GM21576 (cell line): Measurements from ENCODE around the gene DTNBP1.
"Not testable (repeated sequence)": the region's sequence is repeated elsewhere in the genome, so short reads cannot be mapped to it uniquely, and the experiment has no call there.

Source experiments
- ATAC-seq: cut with Tn5 transposase; IDR thresholded peaks from one replicate; pipeline ENCODE4 v1.9.1; 2021; ENCODE audit warnings: mild to moderate bottlenecking, moderate library complexity; ENCODE audit not compliant: unreplicated experiment

The DTNBP1 gene

DNA sequence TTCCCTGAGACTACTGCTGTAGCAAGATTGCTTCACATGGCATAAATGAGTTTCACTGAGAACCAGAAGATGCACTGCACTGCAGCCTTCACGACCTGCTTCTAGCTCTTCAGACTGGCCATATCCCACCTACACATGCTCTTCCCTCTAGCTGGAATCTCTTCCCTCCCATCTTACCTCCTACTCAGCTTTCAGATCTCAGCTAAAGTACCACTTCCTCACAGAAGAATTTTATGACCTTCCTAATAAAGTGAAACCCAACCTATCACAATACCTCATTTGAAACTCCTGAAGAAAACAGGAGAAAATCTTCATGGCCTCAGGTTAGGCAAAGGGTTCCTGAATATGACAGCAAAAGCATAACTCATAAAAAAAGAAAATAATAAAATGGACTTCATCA lies 99.9 kb downstream of the DTNBP1 start:
- ATAC-seq = no peak

DNA sequence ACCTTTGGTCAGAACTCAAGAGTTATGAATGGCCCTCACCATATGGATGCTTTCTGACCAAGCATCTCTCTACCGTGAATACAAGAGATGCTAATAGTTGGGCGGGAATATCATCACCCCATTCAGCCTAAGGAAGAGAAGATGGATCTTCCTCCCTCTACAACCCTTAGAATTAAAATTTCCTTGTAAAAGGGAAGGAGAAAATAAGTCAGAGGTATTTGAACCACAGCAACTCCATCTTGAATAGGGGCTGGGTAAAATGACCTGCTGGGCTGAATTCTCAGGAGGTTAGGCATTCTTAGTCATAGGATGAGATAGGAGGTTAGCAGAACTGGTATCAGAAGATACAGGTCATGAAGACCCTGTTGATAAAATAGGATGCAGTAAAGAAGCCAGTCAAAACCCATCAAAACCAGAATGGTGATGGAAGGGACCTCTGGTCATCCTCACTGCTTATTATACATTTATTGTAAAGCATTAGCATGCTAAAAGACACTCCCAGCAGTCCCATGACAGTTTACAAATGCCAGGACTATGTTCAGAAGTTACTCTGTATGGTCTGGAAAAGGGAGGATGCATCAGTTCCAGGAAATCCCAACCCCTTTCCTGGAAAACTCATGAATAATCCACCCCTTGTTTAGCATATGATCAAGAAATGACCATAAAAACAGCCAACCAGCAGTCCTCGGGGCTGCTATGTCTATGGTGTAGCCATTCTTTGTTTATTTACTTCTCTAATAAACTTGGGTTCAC lies 101.2 kb downstream of the DTNBP1 start:
- no peak for ATAC-seq

DNA sequence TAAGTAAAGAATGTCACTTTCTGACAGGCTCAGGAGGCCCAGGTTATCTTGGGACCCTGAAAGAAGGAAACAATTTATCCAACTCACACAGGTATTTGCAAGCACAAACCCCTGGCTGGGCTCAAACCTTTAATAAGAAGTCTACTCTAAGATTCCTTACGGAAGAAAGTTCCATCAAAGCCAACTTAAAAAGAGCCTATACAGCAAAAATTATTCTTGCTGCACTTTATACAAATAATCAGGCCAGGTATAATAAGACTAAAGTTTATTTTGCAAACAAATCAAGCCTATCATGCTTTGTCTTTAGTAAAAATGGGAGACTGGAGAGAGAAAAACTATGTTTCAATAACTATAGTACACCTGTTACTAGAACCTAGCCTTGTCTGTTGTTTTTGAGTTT lies 102.1 kb downstream of the DTNBP1 start:
- no peak for ATAC-seq

DNA sequence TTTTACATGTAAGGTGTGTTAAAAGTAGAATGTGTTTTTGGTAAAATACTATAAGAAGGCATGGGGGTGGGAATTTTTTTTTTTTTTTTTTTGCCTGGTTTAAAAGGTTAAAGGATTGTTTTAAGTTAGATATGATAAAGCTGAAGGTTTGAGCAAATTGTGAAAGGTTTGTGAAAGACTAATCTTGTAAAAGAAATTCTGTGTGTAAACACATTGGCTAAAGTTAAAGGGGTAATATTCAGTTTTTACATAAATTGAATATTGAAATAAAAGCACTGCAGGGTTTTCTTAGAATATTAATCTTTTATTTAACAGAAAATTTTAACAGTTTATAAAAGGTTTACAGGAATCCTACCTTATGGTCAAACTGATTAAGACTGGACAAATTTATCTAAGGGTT lies 105.7 kb downstream of the DTNBP1 start:
- no peak for ATAC-seq

DNA sequence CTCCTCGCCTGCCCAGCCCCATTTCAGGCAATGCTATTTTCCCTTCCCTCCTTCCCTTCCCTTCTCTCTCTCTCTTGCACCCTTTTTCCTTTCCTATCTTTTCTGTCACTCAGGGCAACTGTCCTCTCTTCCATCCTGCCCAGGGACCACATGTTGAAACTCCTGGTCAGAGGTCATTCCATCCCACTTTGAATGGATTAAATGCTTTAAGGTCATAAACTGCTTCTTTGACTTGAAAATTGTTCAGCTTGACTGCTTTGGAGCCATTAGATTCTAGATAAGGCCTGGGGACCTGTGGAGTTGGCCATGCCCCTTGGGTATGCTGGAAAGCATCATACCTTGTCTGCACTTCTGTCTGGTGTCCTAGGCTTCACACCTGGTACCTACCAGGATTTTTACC lies 106.1 kb downstream of the DTNBP1 start:
- ATAC-seq = no peak

DNA sequence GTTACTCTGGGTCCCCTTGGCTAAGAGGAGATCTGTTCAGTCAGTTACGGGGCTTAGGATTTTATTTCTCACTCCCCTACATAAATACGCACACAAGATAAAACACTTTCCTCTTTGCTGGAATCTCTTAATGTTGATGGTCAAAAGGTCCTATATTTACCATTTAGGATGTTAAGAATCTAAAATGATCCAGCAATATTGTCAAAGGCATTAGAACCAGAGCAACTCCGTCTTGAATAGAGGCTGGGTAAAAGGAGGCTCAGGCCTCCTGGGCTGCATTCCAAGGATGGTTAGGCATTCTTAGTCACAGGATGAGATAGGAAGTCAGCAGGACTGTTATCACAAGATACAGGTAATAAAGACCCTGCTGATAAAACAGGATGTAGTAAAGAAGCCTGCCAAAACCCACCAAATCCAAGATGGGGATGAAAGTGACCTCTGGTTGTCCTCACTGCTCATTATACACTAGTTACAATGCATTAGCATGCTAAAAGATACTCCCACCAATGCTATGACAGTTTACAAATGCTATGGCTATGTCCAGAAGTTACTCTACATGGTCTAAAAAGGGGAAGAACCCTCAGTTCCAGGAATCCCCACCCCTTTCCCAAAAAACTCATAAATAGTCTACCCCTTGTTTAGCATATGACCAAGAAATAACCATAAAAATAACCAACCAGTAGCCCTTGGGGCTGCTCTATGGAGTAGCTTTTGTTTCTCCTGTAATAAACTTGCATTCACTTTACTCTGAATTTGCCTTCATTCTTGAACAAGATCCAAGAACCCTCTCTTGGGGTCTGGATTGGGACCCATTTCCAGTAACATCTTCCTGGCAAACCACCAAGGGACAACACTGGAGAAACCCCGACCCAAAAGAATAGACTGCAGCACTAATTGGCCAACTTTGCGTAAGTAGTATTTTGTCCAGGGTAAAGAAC lies 107.5 kb downstream of the DTNBP1 start:
- no peak for ATAC-seq

DNA sequence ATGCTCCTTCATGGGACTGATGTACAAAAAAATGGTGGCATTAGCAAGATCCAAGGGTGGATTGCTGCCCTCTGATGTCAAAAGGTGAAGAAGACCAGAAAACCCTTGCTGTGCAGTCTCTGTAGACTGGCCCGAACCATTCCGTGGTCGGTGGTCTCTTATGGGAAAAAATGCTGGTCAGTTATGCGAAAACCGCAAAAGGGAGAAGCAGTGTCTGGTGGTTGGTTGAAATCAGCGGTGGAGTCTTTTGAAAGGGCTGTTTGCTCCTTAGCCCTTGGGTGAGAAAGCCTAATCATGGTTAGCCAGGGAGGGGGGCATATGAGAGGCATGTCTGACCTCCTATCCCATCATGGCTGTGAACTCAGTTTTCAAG lies 108.1 kb downstream of the DTNBP1 start:
- no peak for ATAC-seq

DNA sequence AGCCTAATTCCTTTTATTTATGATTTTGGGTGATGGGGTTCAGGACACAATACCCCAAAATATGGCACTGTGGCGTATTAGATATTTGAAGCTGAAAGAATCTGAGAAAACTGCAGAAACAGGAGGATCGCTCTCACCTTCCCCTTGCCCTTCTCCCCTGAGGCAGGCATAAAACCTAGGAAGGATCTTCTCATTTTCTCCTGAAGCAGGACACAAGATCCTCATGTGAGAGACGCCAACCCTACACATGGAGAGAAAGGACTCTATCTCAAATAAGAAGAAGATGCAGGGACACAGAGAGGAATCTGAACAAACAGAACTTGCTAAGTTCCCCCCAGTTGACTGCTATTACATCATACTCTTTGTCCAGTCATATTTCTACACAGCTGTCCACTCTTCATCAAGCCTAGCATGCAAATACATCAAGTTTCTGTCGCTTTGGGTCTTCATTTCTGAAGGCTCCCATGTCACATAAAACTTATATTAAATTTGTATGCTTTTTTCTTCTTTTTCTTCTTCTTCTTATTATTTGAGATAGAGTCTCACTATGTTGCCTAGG lies 109.0 kb downstream of the DTNBP1 start:
- no peak for ATAC-seq

DNA sequence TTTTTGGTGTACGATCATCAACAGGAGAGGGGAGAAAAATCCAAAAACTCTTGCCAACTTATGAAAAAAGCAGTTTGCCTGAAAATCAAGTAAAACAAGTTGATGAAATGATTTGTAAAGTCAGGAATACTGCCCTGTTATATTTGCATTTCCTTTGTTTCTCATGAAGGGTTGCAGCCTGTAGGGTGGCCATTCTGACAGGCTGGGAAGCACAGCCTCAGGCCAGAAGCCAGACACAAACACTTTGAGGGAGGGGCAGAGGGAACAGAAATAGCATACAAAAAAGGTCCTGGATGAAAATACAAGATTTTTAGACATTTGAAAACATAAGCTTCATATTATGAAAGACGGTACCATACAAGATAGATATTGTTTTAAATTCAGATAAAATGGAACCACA lies 109.8 kb downstream of the DTNBP1 start:
- ATAC-seq = no peak

DNA sequence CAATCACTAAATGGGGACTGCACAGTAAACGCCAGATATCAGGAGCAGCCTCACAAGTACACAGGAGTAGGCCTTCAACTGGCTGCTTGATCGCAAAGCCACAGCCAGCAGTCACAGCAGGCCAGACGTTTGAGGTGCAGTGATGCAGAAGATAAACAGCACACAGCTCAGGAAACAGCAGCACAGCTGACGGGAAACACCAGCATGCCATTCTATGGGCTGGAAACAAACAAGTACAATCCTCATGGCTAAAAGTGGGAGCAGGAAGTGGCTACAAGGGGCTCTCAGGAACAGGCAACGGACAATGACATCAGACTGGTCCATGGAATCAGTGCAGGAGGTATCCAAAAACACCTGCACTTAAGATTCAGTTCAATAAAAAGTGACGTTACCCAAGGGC lies 111.0 kb downstream of the DTNBP1 start:
- ATAC-seq = no peak

DNA sequence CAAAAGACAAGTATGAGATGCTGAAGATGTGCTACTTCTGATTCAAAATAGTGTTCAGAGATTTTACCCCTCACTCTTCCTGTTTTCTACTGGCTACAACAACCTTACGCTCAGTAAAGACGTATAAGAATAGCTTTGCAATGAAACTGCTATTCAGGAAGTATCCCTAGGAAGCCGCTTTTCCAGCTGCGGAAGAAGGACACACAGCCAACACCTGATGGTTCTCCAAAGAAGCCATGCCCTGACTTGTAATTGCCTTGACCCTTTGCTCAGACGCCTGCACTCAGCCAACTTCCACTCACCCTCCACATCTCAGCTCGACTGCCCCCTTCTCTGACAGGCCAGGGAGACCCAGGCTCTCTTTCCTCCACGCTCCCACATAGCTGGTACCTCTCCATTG lies 111.6 kb downstream of the DTNBP1 start:
- no peak for ATAC-seq

DNA sequence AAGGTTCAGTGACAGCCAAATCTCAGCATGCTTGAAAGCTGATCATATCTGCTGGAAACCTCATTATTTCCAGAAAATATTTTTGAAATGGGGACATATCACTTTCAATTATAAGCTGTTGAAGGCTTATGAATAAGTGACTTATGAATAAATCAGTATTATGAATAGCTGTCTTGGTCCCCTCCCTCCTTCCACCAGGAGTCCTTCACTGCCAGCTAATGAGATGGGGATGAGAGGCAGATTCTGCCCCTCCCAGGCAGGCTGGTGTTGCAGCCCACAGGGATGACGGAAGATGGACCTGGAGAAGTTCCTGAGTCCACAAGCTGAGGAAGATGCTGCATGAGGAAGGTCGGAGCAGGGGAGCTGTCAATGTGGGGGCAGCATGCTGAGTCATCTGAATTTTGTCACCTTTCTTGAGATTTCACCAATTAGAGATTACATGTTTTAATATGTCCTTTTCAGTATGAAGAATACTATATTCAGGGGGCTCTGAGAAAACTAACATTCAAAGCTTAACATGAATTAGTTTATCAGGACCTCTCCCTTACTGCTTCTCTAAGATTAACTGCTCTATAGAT lies 112.2 kb downstream of the DTNBP1 start:
- no peak for ATAC-seq

DNA sequence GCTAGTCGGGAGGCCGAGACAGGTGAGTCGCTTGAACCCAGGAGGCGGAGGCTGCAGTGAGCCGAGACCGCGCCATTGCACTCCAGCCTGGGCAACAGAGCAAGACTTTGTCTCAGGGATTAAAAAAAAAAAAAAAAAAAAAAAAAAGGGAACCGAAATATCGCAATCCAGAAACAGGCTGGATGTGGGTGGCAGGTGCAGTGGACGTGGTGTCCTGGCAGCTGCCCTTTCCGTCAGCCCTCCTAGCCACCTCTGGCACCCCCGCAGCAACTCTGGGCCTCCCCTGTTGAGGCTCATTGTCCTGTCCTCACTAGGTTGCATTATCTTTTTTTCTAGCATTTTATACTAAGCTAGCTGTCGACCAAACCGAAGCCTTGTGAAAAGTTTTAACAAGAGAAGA lies 113.5 kb downstream of the DTNBP1 start:
- ATAC-seq = no peak

DNA sequence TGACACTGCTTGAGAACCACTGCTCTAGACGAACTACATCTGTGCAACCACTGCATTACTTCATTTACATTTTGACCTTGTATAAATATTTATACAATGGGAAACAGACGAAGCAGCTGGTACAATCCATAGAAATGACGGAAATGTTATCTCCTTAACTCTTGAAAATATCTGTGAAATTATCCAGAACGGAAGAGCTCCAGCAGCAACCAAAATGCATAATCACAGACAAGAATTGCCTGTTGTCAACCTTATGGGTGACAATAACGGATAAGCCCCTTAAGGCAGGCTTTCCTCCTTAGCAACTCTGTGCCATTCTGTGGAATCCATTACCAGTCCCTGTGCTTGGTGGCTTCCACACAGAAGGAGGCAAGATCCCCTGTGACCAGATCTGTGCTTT lies 115.4 kb downstream of the DTNBP1 start:
- ATAC-seq = no peak

DNA sequence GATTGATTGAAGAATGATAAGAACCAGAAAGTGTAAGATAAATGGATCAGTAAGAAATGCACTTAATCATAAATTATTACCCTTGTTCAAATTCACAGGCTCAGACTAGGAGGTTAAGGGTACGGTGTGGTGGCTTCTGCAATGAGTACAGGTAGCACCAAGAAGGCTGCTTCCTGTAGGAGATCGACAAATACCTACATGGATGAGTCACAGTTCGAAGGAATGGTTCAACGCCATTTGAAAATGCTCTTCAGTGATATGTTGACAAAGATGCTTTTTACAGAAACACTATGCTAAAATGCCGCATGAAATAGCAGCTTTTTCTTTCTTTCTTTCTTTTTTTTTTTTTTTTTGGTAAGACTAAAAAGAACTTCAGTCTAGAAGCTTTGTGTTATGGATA lies 116.2 kb downstream of the DTNBP1 start:
- ATAC-seq = no peak

DNA sequence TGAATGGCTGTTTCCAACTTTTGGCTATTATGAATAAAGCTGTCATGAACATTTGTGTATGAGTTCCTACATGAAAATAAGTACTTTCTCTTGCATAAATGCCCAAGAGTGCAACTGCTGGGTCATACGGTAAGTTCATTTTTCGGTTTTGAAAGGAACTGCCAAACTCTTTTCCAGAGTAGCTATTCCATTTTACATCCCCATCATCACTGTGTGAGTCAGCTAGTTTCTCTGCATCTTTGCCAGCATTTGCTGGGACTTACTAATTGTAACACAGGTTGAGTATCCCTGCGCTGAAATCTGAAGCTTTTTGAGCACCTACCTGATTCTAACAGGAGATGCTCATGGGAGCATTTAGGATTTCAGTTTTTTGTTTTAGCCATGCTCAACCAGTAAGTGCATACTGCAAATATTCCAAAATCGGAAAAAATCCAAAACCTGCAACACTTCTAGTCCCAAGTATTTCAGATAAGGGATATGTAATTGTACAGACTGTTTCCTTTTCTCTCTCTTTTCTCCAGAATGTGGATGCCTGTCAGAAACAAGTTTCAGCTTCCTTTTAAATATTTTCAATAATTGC lies 118.4 kb downstream of the DTNBP1 start:
- ATAC-seq = no peak

DNA sequence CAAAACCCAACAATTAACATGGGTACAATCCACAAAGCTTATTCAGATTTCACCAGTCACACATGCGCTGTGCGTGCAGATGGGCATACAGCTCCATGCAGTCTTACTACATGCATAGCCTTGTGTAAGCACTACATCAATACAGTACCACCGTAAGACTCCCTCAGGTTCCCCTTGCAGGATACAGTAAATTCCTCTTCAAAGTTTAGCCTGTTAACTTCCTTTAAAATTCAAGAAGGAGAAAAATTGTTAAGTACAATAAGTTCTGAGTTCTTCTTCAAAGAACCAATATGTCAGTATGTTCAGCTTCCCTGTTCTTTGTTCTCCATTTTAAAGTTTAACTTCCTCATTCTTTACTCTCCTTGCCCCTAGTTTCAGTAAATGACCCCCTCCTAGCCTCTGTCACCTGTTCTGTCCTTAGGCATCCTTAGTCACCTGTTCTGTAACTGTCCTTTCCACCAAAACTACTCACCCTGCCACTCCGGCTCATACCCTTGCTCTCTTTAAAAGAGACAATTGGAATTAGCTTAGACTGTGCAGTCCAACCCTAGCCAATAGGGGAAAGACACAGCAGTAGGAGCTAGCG lies 119.4 kb downstream of the DTNBP1 start:
- not testable (repeated sequence) for ATAC-seq

DNA sequence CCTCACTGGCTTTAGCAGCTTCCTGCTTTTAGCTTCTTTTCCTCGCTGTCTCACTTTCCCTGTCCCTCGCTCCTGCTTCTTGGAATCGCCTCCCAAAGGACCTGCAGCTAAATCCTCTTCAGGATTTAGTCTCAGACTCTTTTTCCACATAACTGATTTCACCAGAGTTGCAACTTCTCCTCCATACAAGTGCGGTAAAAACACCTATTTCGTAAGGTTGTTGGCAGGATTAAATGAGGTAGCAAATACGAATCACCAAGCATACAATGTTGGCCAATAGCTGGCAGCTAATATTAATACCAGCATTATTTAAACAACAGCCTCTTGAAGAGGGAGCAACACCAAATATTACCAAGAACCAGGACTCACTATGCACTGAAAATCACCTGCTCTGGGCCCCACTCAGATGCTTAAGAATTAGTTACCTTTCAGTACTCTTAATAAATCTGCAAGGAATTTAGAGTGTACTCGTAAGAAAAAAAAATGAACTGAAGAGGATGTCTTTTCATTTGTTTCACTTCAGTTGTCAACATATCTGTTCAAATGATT lies 123.0 kb downstream of the DTNBP1 start:
- ATAC-seq = no peak

DNA sequence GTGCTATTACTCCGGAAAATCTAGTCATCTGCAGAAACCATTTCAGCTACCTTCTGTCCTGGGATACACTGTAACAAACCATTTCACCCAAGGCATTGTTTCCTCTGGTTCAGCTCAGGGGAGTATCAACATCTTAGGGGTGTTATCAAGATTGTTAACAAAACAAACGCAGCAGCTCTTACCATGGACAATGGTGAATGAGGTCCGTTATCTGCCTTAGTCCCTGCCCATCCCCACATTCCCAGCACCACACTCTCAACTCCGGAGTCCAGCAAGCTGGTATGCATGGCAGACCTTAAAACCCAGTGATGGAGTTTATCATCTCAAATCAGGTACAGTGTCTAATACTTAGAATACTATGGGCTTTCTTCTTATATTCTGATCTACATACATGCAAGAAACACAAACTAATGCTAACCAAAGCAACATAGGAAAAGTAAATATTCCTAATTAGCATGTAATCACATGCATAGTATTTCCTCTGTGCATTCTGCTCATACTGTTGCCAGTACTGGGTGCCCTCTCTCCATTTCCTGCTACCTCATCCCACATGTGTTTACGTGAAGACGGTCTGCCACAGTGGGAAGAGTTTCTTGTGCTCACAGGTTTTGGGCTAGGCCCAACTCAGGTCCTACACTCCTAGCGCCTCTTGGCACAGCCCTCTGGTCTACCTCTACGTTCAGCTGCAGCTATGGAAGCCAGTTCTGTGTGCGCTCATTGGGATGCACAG lies 123.9 kb downstream of the DTNBP1 start:
- no peak for ATAC-seq

DNA sequence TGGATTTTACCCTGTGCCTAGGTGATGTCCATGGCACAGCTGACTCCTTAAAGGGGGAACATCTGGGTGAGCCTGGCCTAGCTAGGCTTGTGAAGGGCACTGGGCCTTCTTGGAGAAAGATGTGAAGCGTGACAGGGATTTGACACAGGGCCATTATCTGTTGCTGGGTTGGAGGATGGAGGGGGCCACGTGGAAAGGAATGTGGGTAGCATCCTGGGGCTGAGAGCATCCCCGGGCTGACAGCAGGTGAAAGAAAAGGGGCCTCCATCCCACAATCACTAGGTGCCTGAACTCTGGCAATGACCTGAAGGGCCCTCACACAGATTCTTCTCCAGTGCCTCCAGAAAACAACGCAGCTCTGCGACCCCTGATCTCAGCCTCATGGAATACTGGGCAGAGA lies 124.7 kb downstream of the DTNBP1 start:
- ATAC-seq = no peak
